NCI-H128 (cell line): Measurements from ENCODE around the gene NKTR.

Experiments used
- DNase-seq: peaks from one replicate; lab custom pipeline; 2025; ENCODE audit not compliant: unreplicated experiment; lab: John Stamatoyannopoulos, UW

The NKTR gene

DNA sequence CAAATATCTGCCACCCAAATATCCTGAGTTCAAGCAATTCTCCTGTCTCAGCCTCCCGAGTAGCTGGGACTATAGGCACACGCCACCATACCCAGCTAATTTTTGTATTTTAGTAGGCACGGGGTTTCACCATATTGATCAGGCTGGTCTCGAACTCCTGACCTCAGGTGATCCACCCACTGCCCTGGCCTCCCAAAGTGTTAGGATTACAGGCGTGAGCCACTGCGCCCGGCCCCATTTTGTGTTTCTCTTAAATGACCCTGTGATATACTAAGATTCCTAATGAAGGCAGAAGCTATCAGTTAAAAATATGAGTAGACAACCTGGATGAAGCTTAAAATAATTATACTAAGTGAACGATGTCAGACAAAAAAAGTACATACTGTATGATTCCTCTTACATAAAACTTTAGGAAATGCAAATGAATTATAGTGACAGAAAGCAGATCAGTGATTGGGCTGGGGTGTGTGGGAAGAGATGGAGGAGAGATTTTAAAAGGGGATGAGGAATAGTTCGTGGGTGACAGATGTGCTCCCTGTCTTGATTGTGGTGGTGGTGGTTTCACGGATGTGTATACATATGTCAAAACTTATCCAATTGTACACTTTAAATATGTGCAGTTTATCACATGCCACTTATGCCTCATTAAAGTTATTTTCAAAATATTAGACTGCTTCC is 81.0 kb downstream of the NKTR start:
- no peak for DNase-seq

DNA sequence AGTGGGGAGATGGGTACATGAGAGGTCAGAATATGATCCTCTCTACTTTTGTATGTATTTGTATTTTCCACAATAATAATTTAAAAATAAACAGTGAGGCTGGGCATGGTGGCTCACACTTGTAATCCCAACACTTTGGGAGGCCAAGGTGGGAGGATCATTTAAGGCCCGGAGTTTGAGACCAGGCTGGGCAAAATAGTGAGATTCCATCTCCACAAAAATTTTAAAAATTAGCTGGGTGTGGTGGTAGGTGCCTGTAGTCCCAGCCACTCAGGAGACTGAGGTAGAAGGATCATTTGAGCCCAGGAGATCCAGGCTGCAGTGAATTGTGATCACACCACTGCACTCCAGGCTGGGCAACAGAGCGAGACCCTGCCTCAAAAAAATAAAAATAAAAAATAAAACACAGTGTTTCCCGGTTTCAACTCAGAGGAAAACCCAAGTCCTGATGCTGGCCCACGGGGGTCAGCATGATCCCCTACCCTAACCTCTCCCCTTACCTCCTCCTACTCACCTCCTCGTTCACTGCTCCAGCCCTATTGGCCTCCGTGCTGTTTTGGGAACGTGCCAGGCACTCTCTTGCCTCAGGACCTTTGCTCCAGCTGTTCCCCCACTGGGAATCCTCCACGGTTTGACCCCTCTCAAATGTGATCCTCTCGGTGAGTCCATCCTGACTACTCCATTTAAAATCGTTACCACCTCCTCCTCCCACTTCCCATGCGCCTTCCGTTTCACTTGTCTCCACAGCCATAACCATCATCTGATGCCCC is 82.0 kb downstream of the NKTR start:
- no peak for DNase-seq

DNA sequence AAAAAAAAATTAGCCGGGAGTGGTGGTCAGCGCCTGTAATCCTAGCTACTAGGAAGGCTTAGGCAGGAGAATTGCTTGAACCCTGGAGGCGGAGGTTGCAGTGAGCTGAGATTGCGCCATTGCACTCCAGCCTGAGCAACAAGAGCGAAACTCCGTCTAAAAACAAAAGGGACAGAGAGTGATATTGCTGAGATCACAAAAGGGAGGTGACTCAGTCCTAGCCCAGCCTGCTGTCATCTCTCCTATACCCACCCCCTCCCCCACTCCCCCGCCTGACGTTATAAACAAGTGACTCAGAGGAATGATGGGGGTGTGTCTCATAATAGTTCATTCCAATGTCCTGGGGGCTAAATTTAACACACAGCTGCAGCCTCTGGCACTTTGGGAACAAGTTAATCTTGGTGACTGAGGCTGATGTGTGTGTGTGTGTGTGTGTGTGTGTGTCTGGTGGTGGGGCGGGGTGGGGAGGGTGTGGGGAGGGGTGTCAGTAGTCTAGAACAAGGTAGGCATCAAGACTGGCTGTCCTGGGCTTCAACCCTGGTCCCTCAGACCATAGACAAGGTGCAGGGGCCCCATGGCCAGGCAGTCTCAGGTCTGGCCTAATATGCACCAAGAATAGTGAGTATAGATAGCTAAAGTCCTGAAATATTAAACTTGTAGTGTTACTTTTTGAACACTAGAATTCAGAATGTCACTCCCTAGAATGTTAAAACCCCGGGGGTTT is 83.6 kb downstream of the NKTR start:
- no peak for DNase-seq

DNA sequence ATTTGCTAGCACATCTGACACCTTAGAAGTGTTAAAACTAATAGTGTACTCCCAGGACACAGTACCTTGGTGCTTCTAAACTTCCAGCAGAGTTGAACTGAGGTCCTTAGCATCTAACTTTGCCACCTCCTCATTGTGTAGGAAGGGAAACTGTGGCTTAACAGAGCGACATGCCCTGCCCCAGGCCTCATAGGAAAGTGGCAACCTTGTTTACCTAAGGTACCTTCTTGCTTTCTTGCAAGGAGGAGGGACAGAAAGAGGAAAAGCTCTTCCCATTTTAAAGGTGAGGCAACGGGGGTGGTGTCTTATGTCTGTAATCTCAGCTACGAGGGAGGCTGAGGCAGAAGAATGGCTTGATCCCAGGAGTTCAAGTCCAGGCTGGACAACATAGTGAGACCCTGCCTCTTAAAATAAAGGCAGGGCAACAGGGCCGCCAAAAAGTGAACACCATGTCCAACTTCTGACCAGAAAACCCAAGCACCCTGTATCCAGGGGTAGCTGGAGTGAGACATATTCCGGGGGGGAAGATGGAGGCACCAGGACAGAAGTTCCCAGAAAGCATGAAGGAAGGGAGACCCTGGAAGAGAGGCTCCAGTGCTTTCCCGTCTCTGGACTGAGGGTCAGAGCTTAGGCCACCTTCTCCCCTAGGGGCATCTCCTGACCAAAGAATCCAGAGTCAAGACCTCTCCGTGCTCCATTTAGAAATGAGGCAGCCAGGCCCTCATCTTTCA is 84.3 kb downstream of the NKTR start:
- DNase-seq = no peak

DNA sequence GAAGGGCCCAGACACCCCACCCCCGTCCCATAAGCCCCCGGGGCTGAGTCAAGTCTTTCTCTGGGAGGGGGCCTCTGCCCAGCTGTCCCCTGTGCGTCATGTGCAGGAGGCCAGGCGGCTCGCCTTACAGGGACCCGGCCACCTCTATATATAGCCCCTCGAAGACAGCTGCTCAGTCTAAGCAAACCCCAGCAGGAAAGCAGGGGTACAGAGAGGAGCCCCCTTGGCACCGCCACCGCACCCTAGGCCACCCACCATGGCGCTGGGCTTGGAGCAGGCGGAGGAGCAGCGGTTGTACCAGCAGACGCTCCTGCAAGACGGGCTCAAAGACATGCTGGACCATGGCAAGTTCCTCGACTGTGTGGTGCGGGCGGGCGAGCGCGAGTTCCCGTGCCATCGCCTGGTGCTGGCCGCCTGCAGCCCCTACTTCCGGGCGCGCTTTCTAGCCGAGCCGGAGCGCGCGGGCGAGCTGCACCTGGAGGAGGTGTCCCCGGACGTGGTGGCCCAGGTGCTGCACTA is 84.9 kb downstream of the NKTR start, which contains the start of gene KLHL40:
Gene KLHL40, plus strand, starts transcription at position 175 of the 519 bp plus-strand sequence. Its CDS starts 82 bp downstream, at position 257.
- DNase-seq = no peak

DNA sequence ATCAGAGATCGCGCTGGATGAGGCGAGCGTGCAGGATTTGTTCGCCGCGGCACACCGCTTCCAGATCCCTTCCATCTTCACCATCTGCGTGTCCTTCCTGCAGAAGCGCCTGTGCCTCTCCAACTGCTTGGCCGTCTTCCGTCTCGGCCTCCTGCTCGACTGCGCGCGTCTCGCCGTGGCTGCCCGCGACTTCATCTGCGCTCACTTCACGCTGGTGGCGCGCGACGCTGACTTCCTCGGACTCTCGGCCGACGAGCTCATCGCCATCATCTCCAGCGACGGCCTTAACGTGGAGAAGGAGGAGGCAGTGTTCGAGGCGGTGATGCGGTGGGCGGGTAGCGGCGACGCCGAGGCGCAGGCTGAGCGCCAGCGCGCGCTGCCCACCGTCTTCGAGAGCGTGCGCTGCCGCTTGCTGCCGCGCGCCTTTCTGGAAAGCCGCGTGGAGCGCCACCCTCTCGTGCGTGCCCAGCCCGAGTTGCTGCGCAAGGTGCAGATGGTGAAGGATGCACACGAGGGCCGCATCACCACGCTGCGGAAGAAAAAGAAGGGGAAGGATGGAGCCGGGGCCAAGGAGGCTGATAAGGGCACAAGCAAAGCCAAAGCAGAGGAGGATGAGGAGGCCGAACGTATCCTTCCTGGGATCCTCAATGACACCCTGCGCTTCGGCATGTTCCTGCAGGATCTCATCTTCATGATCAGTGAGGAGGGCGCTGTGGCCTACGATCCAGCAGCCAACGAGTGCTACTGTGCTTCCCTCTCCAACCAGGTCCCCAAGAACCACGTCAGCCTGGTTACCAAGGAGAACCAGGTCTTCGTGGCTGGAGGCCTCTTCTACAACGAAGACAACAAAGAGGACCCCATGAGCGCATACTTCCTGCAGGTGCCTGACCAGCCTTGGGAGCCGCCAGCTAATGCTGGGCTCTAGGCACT is 85.7 kb downstream of the NKTR start:
- no peak for DNase-seq

DNA sequence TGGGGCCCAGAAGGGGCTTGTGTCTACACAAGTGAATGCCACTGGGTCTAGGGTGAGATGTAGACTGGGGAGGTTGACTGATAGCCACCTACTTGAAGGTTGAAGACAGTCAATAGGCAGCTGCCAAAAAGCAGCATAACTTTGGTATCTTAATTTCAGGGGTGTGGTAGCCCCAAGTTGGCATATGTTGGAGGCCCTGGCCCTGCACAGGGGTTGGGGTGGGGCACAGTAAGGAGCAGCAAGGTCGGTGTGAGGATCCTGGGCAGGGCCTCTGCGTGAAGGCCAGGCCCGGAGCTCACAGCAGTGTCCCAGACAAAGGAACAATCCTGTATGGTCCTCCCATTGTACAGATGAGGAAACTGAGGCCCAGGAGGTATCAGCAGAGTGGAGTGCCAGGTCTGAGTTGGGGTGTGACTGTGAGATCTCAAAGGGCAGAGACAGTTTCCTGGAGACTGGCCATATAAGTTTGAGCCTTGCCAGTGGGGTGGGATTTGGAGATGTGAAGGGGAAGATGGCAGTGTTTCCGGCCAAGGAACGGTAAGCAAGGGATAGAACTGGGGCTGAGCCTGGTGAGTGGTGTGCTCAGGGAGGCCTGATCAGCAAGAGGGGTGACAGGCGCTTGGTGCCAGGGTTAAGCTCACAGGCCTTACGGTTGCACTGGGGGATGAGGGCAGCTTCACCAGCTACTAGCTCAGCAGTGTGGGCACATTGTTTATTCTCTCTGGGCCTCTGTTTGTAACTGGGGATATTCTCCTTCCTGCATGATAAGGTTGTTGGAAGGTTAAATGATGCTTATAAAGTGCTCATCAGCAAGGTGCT is 86.6 kb downstream of the NKTR start:
- no peak for DNase-seq

DNA sequence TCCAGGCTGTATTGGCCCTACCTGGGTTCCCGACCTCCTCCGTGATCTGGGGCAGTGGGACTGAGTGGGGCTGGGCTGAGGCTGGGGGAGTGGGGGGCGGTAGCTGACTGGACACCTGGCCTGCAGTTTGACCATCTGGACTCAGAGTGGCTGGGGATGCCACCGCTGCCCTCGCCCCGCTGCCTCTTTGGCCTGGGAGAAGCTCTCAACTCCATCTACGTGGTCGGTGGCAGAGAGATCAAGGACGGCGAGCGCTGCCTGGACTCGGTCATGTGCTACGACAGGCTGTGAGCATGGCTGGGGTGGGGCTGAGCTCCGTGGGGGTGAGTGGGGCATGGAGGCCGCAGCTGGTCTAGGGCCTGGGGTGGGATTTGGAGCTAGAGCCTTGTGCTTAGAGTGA is 87.5 kb downstream of the NKTR start:
- DNase-seq = no peak

DNA sequence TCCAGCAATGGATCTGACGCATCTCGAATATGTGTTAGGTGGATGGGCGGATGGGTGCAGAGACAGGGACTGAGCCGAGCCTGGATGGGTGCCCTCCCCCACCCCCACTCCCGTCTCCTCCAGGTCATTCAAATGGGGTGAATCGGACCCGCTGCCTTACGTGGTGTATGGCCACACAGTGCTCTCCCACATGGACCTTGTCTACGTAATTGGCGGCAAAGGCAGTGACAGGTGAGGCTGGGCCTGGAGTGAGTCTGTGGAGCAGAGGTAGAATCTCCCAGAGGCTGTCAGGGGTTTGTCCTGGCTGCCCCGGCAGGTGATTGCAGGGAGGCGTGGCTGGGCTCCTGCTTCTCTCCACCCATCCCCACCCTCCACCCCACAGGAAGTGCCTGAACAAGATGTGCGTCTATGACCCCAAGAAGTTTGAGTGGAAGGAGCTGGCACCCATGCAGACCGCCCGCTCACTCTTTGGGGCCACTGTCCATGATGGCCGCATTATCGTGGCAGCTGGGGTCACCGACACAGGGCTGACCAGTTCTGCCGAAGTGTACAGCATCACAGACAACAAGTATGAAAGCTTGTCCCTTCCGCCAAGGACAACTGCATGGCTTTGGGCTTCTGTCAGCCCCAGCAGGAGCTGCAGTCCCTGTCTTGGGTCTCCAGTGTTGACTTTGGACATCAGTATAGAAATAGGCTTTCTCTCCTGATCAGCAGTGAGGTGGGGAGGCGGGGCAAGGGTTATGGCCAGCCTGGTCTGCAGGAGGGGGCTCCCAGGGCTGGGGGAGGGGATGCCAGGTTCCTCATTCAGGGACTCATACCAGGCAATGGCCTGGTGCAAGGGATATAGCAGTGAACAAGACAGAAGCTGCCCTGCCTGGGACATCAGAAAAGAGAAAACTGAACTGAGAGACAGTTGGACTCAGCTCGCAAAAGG is 88.3 kb downstream of the NKTR start:
- DNase-seq = no peak

DNA sequence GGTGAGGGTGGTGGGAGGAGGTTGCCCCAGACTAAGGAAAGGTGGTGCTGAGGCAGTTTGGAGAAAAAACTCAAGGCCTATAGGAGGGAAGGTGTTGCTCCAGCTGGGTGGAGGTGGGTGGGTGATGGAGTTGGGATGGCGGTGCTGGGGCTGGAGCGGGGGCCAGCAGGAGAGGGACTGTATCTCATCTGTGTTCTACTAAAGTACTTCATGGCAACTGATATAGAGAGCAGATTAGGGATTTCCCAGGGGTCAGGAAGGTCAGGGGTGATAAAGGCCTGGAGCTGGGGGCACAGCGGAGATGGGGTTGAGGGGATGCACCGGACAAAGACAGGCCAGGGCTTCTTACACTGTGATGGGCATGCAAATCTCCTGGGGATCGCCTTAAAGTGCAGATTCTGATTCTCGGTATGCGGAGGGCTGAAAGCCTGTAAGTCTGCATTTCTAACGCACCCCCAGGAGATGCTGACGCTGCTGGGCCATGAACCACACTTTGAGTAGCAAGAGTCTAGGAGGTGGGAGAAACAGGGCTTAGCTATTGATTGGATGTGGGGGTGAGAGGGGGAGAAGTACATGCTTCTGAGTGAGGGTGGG is 89.0 kb downstream of the NKTR start:
- no peak for DNase-seq

DNA sequence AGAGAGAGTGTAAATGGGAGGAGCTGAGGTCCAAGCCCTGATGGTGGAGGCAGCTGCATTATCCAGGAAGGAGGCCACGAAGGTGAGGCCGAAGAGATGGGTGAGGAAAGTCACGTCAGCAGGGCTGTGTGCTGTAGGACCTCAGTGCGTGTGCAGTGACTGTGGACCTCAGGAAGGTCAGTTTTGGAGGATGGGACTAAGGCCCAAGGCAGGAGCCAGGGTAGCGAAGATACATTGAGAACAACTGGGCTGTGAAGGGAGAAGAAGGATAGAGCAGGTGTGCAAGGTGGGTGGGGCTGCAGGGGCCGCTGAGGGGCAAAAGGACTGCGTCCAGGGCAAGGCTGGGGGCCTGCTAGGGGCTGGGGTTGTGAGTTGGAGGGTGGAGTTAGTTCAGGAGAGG is 89.7 kb downstream of the NKTR start:
- no peak for DNase-seq

DNA sequence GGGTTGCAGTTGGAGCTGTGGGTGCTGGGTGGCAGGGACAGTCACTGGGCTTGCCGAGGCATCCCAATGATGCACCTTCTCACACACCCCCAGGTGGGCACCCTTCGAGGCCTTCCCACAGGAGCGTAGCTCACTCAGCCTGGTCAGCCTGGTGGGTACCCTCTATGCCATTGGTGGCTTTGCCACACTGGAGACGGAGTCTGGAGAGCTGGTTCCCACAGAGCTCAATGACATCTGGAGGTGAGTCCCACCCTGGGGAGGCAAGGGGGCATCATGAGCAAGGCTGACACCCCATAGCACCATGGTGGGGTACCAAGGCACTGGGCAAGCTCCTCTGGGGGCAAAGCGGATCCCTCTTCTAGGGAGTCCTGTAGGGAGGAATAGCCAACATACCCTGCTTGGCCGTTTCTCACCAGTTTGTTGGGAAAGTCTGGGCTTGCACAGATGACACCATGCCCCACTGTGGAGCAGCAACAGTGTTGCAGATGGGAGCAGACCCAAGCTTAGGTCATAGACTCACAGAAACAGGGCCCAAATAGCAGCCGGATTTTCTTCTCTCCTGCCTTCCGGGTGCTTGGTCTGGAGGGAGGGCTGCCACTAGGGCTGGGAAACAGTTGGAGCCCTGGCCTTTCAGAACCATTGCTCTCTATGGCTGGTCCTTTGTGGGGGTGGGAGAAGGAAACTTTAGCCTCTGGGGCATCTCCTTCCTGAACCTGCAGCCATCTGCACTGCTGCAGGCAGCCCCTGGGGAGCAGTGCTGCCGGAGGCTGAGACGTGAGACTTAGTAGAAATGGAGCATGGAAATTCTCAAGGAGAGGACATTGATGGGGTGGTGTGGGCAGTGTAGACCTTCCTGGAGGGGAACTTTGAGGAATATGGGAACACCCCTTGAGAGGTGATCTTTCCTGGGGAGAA is 90.5 kb downstream of the NKTR start:
- DNase-seq = no peak

DNA sequence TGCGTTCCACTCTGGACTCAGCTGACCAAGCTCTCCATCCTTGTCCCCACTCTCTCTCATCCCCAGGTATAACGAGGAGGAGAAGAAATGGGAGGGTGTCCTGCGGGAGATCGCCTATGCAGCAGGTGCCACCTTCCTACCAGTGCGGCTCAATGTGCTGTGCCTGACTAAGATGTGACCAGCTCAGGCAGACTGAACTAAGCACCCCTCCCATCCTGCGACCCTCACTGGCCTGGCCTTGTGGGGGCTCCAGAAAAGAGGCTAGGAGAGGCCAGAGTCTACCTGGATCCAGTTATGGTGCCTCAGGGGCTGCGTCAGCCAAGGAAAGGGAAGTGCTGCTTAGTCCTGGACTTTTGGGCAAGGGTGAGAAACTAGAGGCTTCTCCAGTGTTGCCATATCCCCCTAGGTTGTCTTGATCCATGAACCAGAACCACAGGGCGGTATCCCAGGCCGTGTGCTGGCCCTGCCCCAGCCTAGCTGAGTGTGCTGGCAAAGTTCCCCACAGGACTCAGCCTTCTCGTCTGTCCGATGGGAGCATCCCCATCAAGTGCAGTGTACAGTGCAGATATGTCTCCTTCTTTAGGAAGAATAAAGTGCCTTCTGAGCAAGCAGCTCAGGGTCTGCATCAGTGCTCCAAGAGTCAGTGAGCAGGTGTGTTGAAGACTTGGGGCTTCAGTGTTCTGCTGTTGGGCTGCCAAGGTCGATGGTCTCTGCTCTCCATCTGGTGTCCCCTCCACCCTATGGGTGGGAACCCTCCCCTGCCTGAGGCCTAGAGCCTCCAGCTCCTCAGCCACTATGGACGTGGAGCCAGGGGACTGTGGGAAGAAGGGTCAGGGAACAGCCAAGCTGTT is 91.6 kb downstream of the NKTR start:
- DNase-seq = no peak

DNA sequence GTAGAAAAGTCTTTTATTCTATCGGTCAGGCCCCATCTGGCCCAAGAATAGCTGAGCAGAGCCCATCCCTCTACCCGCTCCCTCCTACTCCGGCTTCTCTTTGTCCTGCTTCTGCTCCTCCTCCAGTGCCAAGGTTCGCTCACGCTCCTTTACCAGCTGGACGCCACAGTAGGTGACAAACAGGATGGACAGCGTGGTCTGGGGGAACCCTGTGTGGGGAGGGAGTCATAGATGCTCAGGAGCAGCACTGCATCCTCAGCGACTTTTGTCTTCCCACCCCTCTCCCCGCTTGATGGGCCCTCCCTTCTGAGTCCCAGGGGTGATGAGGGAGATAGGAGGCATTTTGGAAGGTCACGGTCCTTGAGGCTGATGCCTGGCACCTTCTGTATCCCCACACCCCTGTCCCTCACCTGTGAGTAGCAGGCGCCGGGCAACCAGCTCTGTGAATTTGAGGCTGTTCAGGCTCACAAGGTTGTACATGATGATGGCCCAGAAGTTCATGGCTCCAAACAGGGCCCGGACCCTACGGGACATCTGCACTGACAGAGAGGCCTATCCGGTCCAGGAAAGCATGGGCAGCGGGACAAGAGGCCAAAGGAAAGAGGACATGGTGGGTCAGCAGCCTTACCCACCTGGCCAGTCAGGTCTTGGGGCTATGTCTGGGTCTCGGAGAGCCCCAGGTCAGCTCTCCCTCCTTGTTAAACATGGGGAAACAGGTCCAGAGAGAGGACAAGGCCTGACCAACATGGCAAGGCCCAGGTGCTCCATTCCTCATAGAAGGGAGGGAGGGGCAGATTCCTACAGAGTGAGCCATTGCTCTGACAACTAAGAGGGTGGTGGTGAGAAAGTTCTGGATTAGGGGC is 92.4 kb downstream of the NKTR start:
- no peak for DNase-seq

DNA sequence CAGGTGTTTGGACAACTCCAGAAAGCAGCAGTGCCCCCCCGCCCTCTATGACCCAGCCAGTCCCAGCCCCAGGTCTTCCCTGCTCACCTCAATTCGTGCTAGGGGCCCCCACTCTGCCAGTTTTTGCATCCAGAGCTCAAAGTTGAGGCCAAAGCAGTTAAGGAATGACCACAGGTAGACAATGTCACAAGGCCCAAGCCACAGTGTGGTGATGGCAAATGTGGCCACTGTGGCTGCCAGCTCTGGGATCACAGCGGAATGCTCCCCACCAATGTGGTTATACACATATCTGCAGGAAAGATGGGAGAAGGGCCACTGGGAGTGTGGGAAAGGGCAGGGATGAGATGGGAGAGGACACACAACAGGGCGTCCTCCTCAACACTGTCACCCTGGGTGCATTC is 93.0 kb downstream of the NKTR start:
- no peak for DNase-seq
